A204.1 (cell line): Measurements from ENCODE around the gene MRPL40.
"Not testable (repeated sequence)": the region's sequence is repeated elsewhere in the genome, so short reads cannot be mapped to it uniquely, and the experiment has no call there.

Experiments
- FAIRE-seq: peaks from 2 replicates; lab custom pipeline; 2012; peaks lifted over from hg19 to GRCh38; lab: Jason Lieb, UNC

The MRPL40 gene

DNA sequence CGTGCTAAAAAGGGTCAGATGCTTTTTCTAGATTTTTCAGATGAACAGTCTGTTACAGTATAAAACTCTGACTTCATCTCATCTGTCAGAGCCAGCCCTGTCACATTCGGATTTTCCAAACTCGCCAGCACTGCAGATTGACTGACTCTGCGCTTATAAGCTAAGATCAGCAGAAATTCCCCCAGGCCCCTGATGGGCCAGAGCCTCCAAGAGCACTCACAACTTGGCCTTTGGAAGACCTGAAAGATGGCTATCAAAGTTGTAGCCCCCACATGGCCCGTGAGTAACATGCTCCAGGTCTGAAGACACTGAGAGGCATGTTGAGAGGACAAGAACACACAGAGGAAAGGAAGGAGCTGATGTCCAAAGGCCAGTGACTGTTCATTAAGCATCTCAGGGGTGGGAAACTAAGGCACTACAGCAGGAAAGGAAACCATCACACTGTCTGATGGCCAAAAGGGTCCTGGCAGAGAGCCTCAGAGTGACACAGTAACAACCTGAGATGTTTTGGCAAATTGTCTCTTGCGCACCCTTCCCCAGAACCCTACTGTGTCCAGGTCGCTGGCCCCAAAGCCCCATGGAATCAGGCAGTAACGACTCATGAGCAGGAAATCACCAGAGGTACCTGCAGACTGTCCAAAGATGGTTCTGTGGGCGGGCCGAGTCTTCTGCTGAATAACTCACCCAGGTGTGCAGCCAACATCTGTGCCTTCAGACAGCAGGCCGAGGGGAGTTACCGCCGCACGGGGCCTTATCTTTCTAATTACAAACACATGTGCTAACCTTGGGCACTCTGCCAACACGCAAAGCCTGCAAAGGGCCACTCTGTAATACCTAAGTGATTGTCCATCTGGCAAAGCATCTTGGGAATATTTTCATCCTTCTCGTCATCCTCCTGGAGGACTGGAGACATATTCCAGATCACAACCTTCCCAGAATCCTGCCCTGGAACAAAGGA lies 24.4 kb upstream of the MRPL40 start:
- FAIRE-seq: no peak

DNA sequence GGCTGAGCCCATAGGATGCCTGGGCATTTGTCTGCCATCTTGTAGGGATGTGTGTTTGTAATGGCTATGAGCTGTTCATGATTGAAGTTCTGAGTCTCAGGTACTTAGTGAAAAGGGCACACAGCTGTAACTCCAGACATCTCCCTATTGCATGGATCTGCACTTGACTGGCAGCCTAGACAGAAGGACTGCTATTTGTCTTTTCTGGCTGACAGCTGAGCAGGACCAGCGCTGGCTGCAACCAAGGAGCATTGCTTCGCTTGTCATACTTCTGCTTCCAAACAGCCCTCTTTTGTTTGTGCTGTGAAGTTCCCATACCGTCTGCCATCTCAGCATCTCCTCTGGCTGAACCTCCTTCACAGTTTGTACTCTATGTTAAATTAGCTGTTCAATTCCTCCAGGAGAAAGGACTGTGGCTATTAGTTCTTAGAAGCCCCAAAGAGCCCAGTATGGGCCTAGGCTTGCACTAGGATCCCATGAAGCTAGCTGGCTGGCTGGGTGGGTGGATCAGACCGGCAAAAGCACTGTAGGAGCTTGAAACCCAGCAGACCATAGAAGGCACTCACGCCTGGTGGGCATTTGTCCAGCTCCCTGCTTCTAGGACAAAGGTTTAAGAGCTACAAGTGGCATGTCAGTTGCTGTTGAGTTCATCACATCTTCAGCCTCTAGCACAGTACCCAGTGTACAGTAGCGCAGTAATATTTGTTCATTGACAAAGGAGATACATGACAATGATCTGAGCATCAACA lies 21.2 kb upstream of the MRPL40 start:
- no peak for FAIRE-seq

DNA sequence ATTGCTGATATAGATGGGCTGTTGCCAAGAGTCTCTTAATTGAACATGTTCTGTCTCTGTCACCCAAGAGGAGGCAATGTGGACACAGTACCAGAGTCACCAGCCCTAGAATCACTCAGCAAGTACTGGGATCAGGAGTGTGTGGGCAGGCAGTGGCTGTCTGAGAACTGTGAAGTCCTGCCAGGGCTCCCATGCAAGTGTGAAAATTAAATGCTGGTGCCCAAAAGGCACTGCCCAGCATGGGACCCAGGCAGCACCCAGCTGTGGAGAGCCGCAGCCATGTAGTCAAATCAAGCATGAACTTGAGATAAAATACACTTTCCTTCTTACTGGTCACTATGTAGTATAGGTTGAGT lies 20.7 kb upstream of the MRPL40 start:
- FAIRE-seq: no peak

DNA sequence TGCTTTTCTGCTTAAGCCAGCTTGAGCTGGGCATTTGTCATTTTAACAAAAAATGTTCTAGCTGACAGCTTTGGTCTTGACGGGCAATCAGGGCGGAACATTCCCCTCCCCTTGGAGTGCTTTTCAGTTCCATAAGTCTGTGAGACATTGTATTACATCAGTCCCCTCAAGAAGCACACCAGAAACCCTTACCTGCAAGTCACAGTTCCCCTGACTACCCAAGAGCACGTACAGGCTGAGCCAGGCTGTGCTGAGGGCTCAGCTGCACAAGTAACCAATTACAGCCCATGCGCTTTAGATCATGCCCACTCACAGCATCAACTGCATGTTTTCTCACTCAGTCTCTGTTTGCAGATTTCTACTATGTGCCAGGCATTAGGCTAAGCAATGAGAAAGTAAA lies 19.9 kb upstream of the MRPL40 start:
- no peak for FAIRE-seq

DNA sequence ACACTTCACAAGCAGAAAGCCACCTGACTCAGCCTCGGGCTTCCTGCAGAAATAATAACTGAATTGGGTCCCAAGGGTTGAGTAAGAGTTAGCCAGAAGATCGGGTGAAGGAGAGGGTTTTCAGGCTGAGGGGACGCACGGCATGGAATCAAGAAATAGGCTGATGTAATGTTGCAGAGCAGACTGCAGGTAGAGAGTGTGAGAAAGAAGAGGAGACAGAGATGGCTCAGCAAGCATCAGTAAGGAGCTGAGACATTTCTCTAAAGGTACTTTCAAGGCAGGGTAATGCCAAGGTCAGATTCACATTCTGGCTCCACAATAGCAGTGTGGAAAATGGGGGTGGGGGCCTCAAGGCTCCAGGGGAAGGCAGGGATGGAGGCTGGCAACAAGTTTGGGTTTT lies 19.4 kb upstream of the MRPL40 start:
- no peak for FAIRE-seq

- FAIRE-seq: no peak
These were observed 13.3 kb upstream of the MRPL40 start for GRCh38 chr22:19419086-19419463.

GRCh38 chr22:19419464-19420178 lies 12.7 kb upstream of the MRPL40 start:
- no peak for FAIRE-seq

DNA sequence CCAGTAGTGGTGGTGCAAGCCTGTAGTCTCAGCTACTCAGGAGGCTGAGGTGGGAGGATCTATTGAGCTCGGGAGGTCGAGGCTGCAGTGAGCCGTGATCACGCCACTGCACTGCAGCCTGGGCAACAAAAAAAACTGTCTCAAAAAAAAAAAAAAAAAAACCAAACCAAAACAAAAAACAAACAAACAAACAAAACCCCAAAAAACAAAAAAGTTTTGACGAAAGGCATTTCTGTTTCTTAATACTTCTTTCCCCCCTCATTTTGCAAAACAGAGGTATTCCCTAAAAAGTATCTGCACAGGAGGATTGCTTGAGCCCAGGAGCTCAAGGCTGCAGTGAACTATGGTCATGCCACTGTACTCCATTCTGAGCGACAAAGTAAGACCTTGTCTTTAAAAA lies 12.0 kb upstream of the MRPL40 start:
- no peak for FAIRE-seq

DNA sequence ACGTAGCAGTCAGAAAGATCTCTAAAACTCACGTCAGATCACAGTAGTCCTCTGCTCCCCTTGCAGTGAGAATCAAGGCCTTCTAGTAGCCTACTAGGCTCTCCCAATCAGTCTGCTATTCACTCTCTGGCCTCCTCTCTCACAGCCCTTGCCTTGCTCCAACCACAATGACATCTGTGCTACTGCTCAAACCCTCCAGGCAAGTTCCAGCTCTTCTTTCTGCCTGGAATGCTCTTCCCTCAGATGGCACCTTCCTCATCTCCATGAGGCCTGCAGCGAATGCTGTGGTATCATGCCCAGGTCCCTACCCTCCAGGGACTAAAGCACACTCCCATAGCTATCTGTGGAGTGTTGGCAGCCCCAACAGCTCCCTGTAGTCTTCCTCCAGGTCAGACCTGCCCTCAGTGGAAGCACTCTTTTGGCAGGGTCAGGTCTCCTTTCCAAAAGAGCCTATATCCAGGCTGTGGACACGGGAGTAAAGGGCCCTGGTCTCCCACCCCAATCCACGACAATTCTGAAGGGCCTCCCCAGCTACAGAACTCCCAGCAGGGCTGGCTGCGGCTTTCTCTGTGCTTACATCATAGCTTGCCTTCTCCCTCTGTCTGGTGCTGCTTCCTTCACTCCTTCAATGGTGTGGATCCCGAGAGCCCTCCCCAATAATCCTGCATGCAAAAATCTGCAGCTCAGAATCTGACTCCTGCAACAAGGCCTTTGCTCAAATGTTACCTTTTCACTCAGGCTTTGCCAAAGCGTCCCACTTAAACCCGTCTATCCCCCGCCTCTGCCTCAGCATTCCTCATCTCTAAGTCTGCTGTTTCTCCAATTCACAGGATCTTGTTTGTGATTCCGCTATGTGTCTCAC lies 9.7 kb upstream of the MRPL40 start:
- FAIRE-seq: no peak

DNA sequence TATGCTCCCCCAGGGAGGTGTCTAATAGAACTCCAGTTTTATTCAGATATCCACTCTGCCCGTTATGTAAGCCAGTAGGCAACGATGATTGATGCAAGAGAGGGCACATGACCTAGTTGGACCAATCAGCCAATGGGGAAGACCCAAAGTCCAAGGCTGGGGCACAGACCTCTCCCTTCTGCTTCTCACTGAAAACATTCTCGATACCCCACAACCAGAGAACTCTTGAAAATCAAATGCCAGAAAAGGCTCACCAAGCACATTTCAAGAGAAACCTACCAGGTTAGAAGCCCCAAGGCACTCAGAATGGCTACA lies 8.2 kb upstream of the MRPL40 start:
- FAIRE-seq: no peak

- FAIRE-seq: no peak
These were observed 2.1 kb upstream of the MRPL40 start for GRCh38 chr22:19429950-19430889.

DNA sequence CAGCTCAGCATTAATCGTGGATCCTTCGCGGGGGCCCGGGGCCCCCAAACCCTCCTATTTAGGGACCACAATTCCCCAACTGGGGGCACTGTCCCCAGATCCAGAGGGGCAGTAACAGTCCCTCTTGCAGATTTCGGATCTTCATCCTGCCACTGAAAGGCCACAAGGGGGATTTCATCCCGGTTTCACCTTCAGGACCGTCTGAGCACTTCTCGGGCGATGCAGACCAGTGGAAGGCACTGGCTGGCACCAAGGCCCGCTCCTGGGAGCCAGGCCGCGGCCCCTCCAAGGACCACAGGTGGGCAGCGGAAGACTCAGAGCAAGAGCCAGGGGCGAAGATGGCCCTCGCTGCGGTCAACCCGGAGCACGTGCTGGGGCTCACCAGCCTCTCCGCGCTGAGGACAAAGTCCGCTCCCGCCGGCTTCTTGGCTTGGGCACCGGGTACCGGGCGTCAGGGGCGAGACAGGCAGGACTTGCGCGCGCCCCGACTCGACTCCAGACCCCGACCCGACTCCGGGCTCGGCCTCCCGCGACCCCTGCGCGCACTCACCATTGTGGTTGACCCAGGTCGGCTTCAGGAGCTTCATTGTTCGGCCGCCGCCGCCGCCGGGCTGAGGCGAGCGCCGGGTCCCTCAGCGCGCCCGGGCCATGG lies 1.3 kb upstream of the MRPL40 start:
- no peak for FAIRE-seq

DNA sequence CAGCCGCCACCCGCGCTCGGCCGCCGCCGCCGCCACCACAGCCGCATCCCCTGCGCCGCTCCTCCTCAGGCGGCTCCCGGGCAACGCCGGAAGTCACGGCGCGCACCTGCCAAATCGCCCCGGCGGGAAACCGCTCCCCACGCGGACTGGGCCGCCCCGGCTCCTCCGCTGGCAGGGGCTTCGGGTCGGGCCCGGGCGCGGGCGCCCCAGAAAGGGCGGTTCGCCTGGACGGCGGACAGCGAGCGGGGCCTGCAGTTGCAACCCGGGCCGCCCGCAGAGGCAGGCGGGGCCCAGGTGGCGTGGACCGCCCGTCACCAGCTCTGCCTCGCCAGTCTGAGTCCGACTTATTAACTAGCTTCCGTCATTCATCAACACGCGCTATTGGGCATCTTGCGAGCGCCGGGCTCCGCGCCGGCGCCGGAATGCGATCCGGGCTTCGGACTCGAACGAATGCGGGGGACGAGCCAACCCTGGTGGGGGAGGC lies 654 bp upstream of the MRPL40 start, which contains the start of gene HIRA:
Gene HIRA, minus strand, starts transcription at position 85 of the 484 bp plus-strand sequence. CDS start 257 bp downstream, outside the sequence.
- FAIRE-seq: no peak

- FAIRE-seq: no peak
These were observed 2.1 kb downstream of the MRPL40 start for GRCh38 chr22:19434401-19434800.

DNA sequence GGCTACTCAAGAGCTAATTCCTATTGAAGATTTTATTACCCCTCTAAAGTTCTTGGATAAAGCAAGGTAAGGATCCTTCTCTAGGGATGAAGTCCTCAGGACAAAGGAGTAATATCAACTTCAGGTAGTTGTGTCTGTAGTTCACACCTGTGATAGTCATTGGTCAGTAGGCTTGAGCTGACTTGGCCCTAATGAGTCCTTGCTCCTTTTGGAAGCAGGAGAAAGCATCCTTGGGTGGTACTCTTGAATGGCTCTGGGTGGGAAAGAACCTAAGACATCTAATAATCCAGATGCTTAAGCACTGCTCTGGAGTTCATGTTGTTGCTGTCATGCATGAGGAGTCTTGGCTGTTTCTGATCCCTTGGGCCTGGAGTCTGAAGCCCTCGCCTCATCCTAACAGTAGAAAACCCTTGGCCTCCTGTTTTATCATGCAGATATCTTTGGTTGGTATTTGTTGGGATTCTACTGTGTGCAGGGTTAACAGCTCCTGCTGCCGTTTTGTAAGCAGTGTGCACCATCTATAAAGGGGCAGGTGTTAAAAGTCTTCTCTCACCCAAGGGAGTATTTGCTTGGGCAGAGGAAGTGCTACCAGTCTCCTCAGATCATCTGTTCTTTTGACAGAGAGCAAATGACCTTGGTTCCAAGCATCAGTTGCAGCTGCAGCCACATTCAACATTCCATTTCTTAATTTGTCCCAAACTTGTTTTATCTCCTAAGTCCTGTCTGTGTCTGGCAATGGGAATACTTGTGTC lies 2.7 kb downstream of the MRPL40 start:
- FAIRE-seq: no peak

DNA sequence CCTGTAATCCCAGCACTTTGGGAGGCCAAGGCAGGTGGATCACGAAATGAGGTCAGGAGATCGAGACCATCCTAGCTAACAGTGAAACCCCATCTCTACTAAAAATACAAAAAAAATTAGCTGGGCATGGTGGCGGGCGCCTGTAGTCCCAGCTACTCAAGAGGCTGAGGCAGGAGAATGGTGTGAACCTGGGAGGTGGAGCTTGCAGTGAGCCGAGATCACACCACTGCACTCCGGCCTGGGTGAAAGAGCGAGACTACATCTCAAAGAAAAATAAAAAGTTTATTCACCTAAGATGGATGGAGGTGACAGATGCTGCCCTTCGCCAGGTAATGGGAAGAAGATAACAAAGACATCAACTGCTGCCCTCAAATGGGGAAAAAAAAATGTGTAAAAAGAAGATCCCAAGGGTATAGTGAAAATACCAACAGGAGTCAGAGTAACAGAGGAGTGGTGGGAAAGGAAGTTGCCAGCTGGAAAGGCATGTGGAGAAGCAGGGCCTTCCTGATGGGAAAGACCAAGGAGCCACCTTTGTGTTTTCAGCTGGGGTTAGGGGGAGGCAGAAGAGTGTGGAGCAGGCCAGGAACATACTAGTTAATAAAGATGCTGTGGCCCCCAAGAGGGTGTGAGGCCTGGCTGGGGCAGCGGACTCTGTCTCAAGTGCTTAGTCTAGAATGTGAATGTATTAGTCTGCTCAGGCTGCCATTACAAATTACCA lies 4.3 kb downstream of the MRPL40 start:
- FAIRE-seq: not testable (repeated sequence)

GRCh38 chr22:19438298-19438697 lies 6.0 kb downstream of the MRPL40 start:
- no peak for FAIRE-seq

- no peak for FAIRE-seq
These were observed 8.3 kb downstream of the MRPL40 start for GRCh38 chr22:19440411-19441195.
